Activated gamma-delta T cell (primary cell): Measurements from ENCODE around the gene FZD2.

Experiments
- DNase-seq: peaks from one replicate; lab custom pipeline; 2025; lab: John Stamatoyannopoulos, UW

FZD2 gene

GRCh38 chr17:44607836-44608690 lies 50.8 kb downstream of the FZD2 start:
- no peak for DNase-seq

- no peak for DNase-seq
These were observed 51.6 kb downstream of the FZD2 start for GRCh38 chr17:44608727-44609435.

DNA sequence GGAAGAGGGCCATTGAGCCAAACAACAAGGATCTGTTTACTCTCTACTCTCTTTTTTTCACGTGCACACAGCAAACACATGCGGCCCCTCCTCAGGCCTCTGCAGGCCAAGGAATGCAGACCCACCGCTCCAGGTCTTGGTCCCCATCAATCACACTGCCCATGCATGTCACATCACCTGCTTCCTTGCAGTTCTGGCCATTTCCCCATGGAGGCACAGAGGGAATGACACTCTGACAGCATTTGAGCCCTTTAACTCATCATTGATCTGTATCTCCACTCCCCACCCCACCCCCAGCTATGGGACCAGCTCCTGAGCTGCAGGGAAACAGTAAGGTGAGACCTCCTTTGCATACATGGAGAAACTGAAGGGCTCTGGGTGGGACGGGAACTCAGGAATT lies 53.0 kb downstream of the FZD2 start:
- DNase-seq, result no peak
